CD4-positive, alpha-beta T cell treated with Interleukin-6 for 4 hours (primary cell): ENCODE measurements around the gene MAGEA12.
"Not testable (repeated sequence)": the region's sequence is repeated elsewhere in the genome, so short reads cannot be mapped to it uniquely, and the experiment has no call there.

Source experiments
- DNase-seq: peaks from one replicate; pipeline ENCODE4 v3.0.0-alpha.2; 2020; ENCODE audit warnings: mixed read lengths

MAGEA12 gene, protein sequence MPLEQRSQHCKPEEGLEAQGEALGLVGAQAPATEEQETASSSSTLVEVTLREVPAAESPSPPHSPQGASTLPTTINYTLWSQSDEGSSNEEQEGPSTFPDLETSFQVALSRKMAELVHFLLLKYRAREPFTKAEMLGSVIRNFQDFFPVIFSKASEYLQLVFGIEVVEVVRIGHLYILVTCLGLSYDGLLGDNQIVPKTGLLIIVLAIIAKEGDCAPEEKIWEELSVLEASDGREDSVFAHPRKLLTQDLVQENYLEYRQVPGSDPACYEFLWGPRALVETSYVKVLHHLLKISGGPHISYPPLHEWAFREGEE

DNA sequence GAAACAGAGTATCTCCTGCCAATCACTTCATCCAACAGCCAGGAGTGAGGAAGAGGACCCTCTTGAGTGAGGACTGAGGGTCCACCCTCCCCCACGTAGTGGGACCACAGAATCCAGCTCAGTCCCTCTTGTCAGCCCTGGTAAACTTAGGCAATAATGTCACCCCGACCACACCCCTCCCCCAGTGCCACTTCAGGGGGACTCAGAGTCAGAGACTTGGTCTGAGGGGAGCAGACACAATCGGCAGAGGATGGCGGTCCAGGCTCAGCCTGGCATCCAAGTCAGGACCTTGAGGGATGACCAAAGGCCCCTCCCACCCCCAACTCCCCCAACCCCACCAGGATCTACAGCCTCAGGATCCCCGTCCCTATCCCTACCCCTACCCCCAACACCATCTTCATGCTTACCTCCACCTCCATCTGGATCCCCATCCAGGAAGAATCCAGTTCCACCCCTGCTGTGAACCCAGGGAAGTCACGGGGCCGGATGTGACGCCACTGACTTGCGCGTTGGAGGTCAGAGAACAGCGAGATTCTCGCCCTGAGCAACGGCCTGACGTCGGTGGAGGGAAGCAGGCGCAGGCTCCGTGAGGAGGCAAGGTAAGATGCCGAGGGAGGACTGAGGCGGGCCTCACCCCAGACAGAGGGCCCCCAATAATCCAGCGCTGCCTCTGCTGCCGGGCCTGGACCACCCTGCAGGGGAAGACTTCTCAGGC lies at the start of gene MAGEA12, which contains the start of gene CSAG1:
Gene MAGEA12 (plus strand): TSS at position 497 of the 715 bp plus-strand sequence. CDS start 2,405 bp downstream, outside the sequence.
Gene CSAG1 (minus strand): TSS at position 461 of the 715 bp plus-strand sequence. CDS start 1,261 bp downstream, outside the sequence.
- DNase-seq: no peak

DNA sequence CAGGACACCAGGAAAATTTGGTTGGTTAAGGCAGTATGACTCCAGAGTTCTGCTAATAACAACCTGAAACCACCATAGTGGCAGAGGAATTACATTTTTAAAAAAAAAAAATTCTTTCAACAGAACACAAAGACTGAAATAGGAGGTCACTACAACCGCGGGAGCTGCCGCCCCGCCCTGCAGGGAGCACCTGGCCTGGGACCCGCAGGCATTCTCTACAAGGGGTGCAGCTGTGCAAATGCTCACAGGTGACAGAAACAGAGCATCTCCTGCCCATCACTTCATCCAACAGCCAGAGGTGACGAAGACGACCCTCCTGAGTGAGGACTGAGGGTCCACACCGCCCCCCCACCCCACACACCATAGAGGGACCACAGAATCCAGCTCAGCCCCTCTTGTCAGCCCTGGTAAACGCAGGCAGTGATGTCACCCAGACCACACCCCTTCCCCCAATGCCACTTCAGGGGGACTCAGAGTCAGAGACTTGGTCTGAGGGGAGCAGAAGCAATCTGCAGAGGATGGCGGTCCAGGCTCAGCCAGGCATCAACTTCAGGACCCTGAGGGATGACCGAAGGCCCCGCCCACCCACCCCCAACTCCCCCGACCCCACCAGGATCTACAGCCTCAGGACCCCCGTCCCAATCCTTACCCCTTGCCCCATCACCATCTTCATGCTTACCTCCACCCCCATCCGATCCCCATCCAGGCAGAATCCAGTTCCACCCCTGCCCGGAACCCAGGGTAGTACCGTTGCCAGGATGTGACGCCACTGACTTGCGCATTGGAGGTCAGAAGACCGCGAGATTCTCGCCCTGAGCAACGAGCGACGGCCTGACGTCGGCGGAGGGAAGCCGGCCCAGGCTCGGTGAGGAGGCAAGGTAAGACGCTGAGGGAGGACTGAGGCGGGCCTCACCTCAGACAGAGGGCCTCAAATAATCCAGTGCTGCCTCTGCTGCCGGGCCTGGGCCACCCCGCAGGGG lies 35.3 kb upstream of the MAGEA12 start, which contains the start of gene MAGEA3:
Gene MAGEA3 (plus strand): TSS at position 843 of the 980 bp plus-strand sequence. CDS start 2,039 bp downstream, outside the sequence.
- DNase-seq: not testable (repeated sequence)

DNA sequence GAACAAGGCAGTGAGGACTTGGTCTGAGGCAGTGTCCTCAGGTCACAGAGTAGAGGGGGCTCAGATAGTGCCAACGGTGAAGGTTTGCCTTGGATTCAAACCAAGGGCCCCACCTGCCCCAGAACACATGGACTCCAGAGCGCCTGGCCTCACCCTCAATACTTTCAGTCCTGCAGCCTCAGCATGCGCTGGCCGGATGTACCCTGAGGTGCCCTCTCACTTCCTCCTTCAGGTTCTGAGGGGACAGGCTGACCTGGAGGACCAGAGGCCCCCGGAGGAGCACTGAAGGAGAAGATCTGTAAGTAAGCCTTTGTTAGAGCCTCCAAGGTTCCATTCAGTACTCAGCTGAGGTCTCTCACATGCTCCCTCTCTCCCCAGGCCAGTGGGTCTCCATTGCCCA lies 33.2 kb upstream of the MAGEA12 start:
- DNase-seq: not testable (repeated sequence)

DNA sequence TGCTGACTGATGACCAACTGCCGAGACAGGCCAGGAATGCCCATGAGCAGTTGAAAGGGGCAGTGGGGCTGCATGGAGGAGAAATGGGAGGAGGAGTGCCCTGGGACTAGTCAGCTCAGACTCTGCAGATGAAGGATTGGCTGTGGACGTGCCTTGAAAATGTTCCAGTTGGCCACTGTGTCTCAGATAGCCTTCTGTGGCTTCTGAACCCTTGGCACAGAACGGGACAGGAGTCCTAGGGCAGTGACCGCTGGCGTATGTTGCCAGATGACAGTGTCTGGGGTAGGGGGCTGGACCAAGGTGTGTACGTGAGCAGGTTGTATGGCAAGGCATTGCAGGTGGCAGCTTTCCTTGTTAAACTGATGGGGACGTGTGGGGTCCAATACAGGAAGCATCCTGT lies 27.1 kb upstream of the MAGEA12 start:
- DNase-seq: not testable (repeated sequence)

DNA sequence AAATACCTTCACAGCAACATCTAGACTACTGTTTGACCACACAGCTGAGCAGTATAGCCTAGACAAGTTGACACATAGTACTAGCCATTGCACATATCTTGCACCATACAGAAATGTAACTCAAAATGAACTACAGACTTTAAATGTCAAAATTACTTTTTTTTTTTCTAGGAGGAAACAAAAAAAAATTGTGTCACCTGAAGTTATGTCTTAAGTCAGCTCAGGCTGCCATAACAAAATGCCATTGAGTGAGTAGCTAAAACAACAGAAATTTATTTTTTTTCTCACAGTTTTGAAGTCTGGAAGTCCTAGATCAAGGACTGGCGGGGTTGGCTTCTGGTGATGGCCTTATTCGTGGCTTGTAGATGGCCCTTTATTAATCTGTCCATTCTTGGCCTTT lies 24.4 kb upstream of the MAGEA12 start, which contains the start of gene CSAG2:
Gene CSAG2 (minus strand): TSS at position 101 of the 400 bp plus-strand sequence. CDS start 161 bp downstream, outside the sequence.
- DNase-seq: not testable (repeated sequence)

DNA sequence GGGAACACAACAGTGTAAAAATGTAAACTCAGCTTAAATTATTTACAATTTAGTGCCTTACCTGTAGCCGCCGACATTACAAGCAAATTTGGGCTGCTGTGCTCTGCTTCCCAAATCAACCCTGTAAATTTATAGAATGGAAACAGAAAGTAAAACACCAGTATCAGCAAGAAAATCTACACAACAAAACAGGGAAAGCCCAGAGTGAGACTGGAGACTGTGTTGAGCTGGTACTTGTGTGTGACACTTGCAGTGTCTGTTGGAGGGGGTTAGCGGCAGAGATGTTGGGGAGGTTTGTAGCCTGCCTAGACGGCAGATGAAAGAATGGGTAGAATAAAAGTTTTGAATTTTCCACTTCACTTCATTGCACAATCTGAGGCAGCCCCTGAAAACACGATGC lies 20.4 kb upstream of the MAGEA12 start:
- DNase-seq: not testable (repeated sequence)

DNA sequence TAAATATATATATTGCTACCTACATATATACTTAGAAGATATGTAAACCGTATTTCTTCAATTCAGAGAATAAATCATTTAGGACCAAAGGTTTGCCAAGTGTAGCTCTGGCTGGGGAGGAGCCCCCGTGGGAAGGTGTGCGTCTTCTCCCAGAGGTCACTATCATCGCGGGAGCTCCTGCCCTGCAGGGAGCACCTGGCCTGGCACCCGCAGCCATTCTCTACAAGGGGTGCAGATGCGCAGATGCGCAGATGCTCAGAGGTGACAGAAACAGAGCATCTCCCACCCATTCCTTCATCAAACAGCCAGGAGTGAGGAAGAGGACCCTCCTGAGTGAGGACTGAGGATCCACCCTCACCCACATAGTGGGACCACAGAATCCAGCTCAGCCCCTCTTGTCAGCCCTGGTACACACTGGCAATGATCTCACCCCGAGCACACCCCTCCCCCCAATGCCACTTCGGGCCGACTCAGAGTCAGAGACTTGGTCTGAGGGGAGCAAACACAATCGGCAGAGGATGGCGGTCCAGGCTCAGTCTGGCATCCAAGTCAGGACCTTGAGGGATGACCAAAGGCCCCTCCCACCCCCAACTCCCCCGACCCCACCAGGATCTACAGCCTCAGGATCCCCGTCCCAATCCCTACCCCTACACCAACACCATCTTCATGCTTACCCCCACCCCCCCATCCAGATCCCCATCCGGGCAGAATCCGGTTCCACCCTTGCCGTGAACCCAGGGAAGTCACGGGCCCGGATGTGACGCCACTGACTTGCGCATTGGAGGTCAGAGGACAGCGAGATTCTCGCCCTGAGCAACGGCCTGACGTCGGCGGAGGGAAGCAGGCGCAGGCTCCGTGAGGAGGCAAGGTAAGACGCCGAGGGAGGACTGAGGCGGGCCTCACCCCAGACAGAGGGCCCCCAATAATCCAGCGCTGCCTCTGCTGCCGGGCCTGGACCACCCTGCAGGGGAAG lies 19.5 kb upstream of the MAGEA12 start, which contains the start of gene MAGEA2B:
Gene MAGEA2B (plus strand): TSS at position 814 of the 973 bp plus-strand sequence. CDS start 2,479 bp downstream, outside the sequence.
- not testable (repeated sequence) for DNase-seq

DNA sequence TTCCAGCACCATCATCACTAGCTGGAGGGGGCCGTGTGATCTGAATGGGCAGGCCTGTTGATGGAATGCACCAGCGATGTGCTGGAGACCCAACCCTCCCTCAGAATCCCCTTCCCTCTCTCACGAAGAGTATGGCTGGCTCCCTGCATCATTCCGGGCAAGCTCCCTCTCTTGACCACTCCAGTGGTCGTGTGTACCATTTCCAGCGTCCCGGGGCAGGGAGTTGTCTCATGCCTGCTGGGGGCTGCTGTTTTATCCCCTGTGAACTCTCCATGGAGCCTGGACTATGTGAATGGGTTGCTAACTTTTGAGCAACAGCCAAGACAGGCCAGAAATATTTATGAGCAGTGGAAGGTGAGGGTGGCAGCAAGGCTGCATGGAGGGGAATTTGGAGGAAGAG lies 8.1 kb upstream of the MAGEA12 start:
- DNase-seq: no peak

DNA sequence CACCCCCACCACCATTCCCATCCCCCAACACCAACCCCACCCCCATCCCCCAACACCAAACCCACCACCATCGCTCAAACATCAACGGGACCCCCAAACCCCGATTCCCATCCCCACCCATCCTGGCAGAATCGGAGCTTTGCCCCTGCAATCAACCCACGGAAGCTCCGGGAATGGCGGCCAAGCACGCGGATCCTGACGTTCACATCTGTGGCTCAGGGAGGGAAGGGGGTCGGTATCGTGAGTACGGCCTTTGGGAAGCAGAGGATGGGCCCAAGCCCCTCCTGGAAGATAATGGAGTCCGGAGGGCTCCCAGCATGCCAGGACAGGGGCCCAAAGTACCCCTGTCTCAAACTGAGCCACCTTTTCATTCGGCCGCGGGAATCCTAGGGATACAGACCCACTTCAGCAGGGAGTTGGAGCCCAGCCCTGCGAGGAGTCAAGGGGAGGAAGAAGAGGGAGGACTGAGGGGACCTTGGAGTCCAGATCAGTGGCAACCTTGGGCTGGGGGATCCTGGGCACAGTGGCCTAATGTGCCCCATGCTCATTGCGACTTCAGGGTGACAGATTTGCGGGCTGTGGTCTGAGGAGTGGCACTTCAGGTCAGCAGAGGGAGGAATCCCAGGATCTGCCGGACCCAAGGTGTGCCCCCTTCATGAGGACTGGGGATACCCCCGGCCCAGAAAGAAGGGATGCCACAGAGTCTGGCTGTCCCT lies 744 bp downstream of the MAGEA12 start:
- not testable (repeated sequence) for DNase-seq

DNA sequence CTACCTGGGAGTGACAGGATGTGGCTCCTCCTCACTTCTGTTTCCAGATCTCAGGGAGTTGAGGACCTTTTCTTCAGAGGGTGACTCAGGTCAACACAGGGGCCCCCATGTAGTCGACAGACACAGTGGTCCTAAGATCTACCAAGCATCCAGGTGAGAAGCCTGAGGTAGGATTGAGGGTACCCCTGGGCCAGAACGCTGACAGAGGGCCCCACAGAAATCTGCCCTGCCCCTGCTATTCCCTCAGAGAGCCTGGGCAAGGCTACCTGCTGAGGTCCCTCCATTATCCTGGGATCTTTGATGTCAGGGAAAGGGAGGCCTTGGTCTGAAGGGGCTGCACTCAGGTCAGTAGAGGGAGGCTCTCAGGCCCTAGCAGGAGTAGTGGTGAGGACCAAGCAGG lies 1.5 kb downstream of the MAGEA12 start:
- no peak for DNase-seq

DNA sequence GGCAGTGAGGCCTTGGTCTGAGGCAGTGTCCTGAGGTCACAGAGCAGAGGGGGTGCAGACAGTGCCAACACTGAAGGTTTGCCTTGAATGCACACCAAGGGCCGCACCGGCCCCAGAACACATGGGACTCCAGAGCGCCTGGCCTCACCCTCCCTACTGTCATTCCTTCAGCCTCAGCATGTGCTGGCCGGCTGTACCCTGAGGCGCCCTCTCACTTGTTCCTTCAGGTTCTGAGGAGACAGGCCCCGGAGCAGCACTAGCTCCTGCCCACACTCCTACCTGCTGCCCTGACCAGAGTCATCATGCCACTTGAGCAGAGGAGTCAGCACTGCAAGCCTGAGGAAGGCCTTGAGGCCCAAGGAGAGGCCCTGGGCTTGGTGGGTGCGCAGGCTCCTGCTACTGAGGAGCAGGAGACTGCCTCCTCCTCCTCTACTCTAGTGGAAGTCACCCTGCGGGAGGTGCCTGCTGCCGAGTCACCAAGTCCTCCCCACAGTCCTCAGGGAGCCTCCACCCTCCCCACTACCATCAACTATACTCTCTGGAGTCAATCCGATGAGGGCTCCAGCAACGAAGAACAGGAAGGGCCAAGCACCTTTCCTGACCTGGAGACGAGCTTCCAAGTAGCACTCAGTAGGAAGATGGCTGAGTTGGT lies 2.4 kb downstream of the MAGEA12 start:
- no peak for DNase-seq

DNA sequence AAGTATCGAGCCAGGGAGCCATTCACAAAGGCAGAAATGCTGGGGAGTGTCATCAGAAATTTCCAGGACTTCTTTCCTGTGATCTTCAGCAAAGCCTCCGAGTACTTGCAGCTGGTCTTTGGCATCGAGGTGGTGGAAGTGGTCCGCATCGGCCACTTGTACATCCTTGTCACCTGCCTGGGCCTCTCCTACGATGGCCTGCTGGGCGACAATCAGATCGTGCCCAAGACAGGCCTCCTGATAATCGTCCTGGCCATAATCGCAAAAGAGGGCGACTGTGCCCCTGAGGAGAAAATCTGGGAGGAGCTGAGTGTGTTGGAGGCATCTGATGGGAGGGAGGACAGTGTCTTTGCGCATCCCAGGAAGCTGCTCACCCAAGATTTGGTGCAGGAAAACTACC lies 3.0 kb downstream of the MAGEA12 start:
- not testable (repeated sequence) for DNase-seq

DNA sequence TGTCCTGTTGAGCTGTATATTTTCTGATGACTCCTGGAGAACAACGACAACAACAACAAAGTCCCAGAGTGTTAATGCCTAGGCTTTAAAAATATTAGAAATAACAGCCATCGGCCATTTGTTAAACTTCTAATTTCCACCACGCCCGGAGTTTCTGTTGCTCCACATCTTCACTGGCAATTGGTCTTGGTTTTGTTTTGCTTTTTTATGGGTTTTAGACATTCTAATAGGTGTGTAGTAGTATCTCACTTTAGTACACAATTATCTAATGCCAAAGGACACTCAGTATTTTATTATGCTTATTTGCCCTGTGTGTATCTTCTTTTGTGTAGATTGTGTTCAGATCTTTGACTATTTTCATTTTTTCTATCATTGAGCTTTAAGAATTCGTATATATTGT lies 5.0 kb downstream of the MAGEA12 start:
- no peak for DNase-seq

DNA sequence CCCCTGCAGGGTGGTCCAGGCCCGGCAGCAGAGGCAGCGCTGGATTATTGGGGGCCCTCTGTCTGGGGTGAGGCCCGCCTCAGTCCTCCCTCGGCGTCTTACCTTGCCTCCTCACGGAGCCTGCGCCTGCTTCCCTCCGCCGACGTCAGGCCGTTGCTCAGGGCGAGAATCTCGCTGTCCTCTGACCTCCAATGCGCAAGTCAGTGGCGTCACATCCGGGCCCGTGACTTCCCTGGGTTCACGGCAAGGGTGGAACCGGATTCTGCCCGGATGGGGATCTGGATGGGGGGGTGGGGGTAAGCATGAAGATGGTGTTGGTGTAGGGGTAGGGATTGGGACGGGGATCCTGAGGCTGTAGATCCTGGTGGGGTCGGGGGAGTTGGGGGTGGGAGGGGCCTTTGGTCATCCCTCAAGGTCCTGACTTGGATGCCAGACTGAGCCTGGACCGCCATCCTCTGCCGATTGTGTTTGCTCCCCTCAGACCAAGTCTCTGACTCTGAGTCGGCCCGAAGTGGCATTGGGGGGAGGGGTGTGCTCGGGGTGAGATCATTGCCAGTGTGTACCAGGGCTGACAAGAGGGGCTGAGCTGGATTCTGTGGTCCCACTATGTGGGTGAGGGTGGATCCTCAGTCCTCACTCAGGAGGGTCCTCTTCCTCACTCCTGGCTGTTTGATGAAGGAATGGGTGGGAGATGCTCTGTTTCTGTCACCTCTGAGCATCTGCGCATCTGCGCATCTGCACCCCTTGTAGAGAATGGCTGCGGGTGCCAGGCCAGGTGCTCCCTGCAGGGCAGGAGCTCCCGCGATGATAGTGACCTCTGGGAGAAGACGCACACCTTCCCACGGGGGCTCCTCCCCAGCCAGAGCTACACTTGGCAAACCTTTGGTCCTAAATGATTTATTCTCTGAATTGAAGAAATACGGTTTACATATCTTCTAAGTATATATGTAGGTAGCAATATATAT lies 20.4 kb downstream of the MAGEA12 start, which contains the start of gene MAGEA2:
Gene MAGEA2 (minus strand): TSS at position 157 of the 965 bp plus-strand sequence. CDS start 2,479 bp downstream, outside the sequence.
- not testable (repeated sequence) for DNase-seq

DNA sequence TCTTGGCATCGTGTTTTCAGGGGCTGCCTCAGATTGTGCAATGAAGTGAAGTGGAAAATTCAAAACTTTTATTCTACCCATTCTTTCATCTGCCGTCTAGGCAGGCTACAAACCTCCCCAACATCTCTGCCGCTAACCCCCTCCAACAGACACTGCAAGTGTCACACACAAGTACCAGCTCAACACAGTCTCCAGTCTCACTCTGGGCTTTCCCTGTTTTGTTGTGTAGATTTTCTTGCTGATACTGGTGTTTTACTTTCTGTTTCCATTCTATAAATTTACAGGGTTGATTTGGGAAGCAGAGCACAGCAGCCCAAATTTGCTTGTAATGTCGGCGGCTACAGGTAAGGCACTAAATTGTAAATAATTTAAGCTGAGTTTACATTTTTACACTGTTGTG lies 21.3 kb downstream of the MAGEA12 start:
- DNase-seq: not testable (repeated sequence)

DNA sequence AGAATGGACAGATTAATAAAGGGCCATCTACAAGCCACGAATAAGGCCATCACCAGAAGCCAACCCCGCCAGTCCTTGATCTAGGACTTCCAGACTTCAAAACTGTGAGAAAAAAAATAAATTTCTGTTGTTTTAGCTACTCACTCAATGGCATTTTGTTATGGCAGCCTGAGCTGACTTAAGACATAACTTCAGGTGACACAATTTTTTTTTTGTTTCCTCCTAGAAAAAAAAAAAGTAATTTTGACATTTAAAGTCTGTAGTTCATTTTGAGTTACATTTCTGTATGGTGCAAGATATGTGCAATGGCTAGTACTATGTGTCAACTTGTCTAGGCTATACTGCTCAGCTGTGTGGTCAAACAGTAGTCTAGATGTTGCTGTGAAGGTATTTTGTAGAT lies 25.4 kb downstream of the MAGEA12 start, which contains the start of gene CSAG3:
Gene CSAG3 (plus strand): TSS at position 301 of the 400 bp plus-strand sequence.
- DNase-seq: not testable (repeated sequence)

DNA sequence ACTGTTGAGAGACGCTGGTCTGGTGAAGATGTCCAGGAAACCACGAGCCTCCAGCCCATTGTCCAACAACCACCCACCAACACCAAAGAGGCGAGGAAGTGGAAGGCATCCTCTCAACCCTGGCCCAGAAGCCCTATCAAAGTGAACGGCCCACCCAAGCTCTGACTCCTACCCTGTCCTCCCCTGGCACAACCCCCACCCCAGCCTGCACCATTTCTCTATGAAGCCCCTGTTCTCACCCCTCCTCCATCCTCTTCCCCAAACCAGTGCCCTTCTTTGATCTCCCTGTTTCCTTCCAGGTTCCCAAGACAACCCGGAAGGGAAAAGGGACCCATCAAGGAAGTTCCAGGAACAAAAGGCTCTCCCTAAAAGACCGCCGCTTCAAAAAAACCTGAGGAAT lies 26.0 kb downstream of the MAGEA12 start:
- not testable (repeated sequence) for DNase-seq

DNA sequence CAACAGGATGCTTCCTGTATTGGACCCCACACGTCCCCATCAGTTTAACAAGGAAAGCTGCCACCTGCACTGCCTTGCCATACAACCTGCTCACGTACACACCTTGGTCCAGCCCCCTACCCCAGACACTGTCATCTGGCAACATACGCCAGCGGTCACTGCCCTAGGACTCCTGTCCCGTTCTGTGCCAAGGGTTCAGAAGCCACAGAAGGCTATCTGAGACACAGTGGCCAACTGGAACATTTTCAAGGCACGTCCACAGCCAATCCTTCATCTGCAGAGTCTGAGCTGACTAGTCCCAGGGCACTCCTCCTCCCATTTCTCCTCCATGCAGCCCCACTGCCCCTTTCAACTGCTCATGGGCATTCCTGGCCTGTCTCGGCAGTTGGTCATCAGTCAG lies 28.0 kb downstream of the MAGEA12 start:
- not testable (repeated sequence) for DNase-seq
